Esophagus mucosa (tissue), 1 donor: Measurements from ENCODE around the gene INCENP. TPM values are rescaled to one million over a fixed set of nuclear protein-coding genes. Genes with fewer than 3 reads are reported as not detected.
A peak's percentile ranks its signal among the peaks of the same experiment; 100 is the strongest.

Experiments used
- ATAC-seq: fragments of 200-7000 bp; cut with Tn5 transposase; one replicate; pipeline ENCODE4 v1.9.1; 2020
- total RNA-seq: library from RNA; stranded (reverse); gene quantifications from one replicate; pipeline ENCODE4 v1.2.4, GENCODE V29; 2023
- donor health status: DM: yes; HTN: yes; CAD: no.

The INCENP gene
- total RNA-seq, 1 donor from 2014 or later, result 52.8 TPM

DNA sequence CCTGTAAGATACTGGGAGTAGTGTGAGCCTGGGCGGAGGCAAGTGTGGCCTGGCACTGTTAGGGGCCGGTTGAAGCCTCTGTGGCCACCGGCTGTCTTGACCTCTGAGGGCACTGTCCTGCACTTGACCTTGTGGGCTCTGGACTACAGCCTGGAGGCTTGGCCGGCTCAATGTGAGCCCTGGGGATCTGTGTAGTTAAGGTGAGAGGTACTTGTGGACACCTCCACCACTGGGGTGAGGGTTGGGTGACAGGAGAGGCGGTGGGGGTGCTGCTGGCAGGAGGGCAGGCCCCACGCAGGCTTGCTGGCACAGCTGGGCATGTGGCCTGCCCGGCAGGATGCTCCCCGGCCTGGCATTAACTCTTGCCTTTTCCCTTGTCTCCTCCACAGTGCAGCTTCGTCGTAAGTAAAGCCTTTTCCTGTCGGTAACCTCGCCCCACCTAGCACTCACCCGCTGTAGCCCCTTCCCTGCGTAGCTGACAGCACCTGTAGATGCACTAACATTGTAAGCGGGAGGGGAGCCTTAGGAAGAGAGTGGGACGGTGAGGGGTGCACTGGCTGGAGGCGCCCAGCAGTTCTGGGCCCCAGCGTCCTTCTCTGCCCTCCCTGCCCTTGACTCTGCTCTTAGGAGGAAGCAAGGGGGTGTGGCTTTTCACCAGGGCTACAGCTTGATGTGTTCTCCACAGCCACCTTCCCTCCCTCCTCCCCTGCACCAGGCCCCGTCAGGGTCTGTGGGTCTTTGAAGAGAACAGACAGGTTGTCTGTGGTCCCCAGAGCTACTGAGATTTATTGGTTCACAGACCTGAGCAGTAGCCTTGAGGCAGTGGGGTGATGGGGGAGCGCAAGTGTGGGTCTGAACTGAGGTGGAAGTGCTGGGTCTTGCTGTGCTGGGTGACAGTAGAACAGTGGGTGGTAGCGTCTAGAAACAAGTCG is 17.6 kb downstream of the INCENP start:
- no peak for ATAC-seq

DNA sequence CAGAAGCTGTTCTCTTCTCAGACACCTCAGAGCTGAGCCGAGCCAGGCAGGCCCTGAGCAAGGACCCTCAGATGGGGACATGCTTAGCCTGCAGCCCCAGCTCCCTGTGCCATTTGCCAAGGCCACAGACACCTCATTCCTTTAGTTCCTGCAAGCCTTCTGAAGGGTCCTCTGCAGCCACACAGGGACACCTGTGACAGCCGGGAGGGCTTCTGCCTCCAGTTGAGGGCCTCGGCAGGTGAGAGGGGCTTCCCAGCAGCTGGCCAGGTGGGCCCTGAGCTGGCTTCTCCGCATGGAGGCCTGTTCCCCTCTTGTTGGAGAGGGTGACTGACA is 18.2 kb downstream of the INCENP start:
- no peak for ATAC-seq

GRCh38 chr11:62142921-62143320 is 19.1 kb downstream of the INCENP start:
- ATAC-seq, result no peak

DNA sequence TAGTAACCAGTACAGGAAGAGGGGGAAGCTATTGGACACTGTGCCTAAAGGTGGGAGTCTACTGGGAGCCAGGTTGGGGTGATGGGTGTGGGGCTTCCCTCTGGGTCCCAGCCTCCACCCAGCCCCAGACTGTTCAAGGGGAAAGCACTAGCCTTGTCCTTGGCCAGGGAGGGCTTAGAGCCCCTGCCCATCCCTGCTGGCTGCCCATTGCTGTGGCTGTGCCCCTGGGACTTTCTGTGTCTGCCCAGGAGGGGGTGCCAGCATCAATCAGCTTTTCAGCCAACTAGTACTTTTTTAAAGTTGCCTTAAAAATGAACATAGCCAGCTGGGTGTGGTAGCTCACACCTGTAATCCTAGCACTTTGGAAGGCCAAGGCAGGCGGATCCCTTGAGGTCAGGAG is 19.9 kb downstream of the INCENP start:
- peak; percentile 6 for ATAC-seq

- ATAC-seq, result no peak
Observed at GRCh38 chr11:62144641-62145255, 20.9 kb downstream of the INCENP start.

DNA sequence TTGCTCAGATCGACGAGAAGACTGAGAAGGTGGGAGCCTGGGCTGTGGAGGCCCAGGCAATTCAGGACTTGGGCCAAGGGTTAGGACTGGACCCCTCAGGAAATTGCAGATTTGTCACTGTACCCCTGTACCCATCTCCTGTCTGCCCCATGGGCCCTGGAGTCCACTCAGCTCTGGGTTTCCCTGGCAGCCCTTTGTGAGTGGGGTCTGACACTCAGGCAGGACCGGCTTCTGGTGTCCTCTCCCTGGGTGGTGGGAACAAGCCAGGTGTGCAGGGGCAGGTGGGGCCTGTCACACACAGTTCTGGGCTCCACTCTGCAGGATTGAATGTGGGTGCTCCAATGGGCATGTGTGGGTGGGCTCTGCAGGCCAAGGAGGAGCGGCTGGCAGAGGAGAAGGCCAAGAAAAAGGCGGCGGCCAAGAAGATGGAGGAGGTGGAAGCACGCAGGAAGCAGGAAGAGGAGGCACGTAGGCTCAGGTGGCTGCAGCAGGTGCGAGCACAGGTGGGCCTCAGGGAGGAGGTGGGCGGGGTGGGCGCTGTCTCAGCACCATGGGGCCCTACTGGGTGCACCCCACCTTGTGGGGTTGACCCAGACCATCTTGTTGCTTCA is 21.6 kb downstream of the INCENP start:
- no peak for ATAC-seq

GRCh38 chr11:62146476-62147200 is 22.8 kb downstream of the INCENP start:
- ATAC-seq, result no peak

- ATAC-seq, result no peak
Observed at GRCh38 chr11:62147545-62147944, 23.7 kb downstream of the INCENP start.

- peak; percentile 33 for ATAC-seq
Observed at GRCh38 chr11:62148271-62148980, 24.6 kb downstream of the INCENP start.

GRCh38 chr11:62149986-62150886 is 26.4 kb downstream of the INCENP start:
- no peak for ATAC-seq

GRCh38 chr11:62150887-62151736 is 27.3 kb downstream of the INCENP start:
- no peak for ATAC-seq

GRCh38 chr11:62151737-62152102 is 27.9 kb downstream of the INCENP start:
- ATAC-seq, result no peak

DNA sequence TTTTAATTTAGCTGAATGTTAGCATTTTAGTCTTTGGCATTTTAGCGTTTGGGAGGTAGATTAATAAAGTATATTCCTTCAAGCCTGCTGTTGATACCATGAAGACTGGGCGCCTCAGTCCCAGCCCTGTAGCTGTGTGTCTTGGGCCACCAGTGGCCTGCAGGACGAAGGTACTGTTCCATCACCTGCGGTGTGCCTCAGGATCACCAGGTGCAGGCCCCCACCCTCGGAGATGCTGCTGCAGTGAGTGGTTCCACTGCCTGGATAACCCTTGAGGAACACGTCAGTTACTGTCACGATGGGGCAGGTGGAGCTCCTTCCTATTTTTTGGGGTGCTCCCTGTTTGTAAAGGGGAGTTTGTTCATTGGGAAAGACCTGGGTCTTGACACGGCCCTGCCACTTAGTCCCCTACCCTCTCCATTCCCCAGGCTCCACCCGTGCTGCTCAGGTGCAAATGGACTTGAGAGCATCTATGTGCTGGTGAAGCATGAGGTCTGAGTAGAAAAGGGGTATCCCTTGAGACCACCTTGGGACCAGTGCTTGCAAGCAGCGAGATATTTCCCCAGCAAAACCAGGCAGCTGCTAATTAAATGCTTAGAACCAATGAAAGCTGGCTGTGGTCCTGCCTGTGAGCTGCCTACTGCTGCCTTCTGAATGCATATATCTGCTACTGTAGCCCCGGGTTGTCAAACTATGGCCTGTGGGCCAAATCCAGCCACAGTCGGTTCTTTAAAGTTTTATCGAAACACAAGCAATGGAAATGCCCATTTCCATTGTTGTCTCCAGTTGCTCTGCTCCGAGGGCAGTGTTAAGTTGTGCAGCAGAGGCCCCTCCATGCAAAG is 28.7 kb downstream of the INCENP start:
- ATAC-seq, result no peak

GRCh38 chr11:62153087-62153395 is 29.2 kb downstream of the INCENP start:
- ATAC-seq, result no peak

- no peak for ATAC-seq
Observed at GRCh38 chr11:62153617-62154016, 29.8 kb downstream of the INCENP start.

- ATAC-seq, result no peak
Observed at GRCh38 chr11:62157603-62158002, 33.8 kb downstream of the INCENP start.

GRCh38 chr11:62166371-62166770 is 42.6 kb downstream of the INCENP start:
- ATAC-seq, result no peak

- ATAC-seq, result no peak
Observed at GRCh38 chr11:62169448-62169847, 45.6 kb downstream of the INCENP start.

GRCh38 chr11:62169935-62170334 is 46.1 kb downstream of the INCENP start:
- no peak for ATAC-seq
